Measurements from ENCODE around the gene ANO4.

Gene ANO4

DNA sequence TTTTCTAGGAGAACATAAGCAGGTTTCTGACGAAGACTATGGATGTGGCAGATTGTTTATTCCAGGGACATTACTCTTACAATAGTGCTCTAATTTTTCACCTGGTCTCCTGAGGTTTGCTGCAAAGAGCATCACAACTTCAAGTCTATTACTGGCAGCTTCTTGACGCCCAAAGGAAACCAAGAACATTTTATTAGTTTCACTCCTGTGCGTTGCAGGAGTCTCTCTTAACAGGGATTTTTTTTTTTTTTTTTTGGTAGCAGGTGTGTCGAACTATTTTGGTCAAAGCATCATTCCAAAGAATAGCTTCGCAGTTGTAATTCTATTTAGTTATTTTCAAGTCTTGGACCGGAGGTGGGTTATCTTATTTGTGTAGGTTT, 1.2 kb downstream of the ANO4 start:
- Histone ChIP-seq H3K27ac (ENCODE audit: poor library complexity, severe bottlenecking) (no peak overlapping the region), H3K4me1 (ENCODE audit: insufficient read depth, poor library complexity, severe bottlenecking) (no peaks in the 10 kb centered on the region), H3K27me3 (ENCODE audit: insufficient read depth, poor library complexity, severe bottlenecking) (no peaks in the 10 kb centered on the region), H3K4me3 (ENCODE audit: severe bottlenecking) (no peak overlapping the region), H3K9me3 (ENCODE audit: severe bottlenecking) (no peaks in the 10 kb centered on the region), H3K36me3 (ENCODE audit: low read depth) (no peaks in the 10 kb centered on the region)
- DNase-seq (ENCODE audit: low spot score) (no peak), ATAC-seq (ENCODE audit: low read depth) (no peak)
- TF ChIP-seq, protein P1, sequence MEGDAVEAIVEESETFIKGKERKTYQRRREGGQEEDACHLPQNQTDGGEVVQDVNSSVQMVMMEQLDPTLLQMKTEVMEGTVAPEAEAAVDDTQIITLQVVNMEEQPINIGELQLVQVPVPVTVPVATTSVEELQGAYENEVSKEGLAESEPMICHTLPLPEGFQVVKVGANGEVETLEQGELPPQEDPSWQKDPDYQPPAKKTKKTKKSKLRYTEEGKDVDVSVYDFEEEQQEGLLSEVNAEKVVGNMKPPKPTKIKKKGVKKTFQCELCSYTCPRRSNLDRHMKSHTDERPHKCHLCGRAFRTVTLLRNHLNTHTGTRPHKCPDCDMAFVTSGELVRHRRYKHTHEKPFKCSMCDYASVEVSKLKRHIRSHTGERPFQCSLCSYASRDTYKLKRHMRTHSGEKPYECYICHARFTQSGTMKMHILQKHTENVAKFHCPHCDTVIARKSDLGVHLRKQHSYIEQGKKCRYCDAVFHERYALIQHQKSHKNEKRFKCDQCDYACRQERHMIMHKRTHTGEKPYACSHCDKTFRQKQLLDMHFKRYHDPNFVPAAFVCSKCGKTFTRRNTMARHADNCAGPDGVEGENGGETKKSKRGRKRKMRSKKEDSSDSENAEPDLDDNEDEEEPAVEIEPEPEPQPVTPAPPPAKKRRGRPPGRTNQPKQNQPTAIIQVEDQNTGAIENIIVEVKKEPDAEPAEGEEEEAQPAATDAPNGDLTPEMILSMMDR (IDR thresholded peaks at IDR 0.05; ENCODE audit: poor library complexity, severe bottlenecking), result no peak

DNA sequence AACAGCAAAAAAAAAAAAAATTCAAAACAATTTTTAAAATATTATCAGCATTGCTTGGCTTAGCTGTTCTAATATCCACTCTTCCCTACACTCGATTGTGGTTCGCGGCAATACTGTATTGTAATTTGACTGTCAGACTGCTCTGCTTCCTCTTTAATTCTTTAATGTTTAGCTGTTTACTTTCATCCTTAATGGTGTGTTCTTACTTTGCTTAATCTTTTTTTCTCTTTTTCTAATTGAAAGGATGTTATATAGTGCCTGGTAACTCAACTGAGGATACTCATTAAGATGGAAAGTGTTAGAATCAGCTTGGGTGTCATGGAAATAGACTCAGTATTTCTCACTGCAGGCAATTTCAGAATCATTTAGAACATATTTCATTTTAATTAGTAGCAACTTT, 2.0 kb downstream of the ANO4 start:
- no peaks in the 10 kb centered on the region for H3K4me1 ChIP-seq (ENCODE audit: insufficient read depth, poor library complexity, severe bottlenecking)
- no peak for DNase-seq (ENCODE audit: low spot score)
- H3K27ac ChIP-seq (ENCODE audit: poor library complexity, severe bottlenecking), result no peak overlapping the region
- H3K36me3 ChIP-seq (ENCODE audit: low read depth), result no peaks in the 10 kb centered on the region
- TF ChIP-seq, protein P1 (IDR thresholded peaks at IDR 0.05; ENCODE audit: poor library complexity, severe bottlenecking), result no peak
- no peak overlapping the region for H3K4me3 ChIP-seq (ENCODE audit: severe bottlenecking)
- ATAC-seq (ENCODE audit: low read depth), result no peak
- no peaks in the 10 kb centered on the region for H3K9me3 ChIP-seq (ENCODE audit: severe bottlenecking)
- H3K27me3 ChIP-seq (ENCODE audit: insufficient read depth, poor library complexity, severe bottlenecking), result no peaks in the 10 kb centered on the region

DNA sequence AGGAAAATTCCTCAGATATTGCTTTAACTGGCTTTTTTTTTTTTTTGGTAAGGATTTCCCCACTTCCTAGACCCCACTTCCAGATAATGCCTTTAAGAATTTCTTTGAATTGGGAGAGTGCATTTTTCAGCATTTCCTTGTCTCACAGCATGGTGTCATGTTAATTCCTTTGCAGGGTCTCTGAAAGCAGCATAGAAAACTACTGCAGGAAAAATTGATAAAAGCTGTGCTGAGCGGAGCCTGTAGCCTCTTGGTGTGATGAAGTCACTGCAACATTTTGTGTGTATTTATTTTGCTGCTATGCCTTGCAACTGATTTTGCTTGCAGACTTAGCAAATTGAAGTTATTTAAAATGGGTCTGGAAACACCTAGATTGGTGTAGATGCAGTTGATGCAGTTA, 2.7 kb downstream of the ANO4 start:
- ATAC-seq (ENCODE audit: low read depth) (no peak), DNase-seq (ENCODE audit: low spot score) (no peak)
- no peaks in the 10 kb centered on the region for H3K9me3 ChIP-seq (ENCODE audit: severe bottlenecking)
- no peak overlapping the region for H3K27ac ChIP-seq (ENCODE audit: poor library complexity, severe bottlenecking)
- TF ChIP-seq, protein P1 (IDR thresholded peaks at IDR 0.05; ENCODE audit: poor library complexity, severe bottlenecking), result no peak
- H3K36me3 ChIP-seq (ENCODE audit: low read depth), result no peaks in the 10 kb centered on the region
- H3K4me3 ChIP-seq (ENCODE audit: severe bottlenecking), result no peak overlapping the region
- H3K4me1 ChIP-seq (ENCODE audit: insufficient read depth, poor library complexity, severe bottlenecking), result no peaks in the 10 kb centered on the region
- no peaks in the 10 kb centered on the region for H3K27me3 ChIP-seq (ENCODE audit: insufficient read depth, poor library complexity, severe bottlenecking)

DNA sequence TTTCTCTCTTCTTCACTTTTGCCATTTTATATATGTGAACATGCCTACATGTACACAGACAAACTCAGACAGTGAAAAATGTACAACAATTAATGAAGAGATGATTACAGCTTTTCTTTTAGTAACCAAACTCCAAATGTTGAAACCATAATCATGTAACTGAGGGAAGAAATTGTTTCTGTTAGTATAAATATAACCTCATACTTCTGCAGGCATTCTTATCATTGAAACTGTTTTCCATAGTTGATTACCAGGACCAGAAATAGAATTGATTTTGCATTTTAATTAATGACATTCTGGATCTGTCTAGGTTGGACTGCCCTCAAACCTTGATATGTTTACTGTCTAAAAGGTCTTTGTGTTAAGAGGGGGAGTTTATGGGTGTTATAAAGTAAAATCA, 3.2 kb downstream of the ANO4 start:
- DNase-seq (ENCODE audit: low spot score) (no peak), ATAC-seq (ENCODE audit: low read depth) (no peak)
- Histone ChIP-seq H3K27ac (ENCODE audit: poor library complexity, severe bottlenecking) (no peak overlapping the region), H3K36me3 (ENCODE audit: low read depth) (no peaks in the 10 kb centered on the region), H3K9me3 (ENCODE audit: severe bottlenecking) (no peaks in the 10 kb centered on the region), H3K4me1 (ENCODE audit: insufficient read depth, poor library complexity, severe bottlenecking) (no peaks in the 10 kb centered on the region), H3K4me3 (ENCODE audit: severe bottlenecking) (no peak overlapping the region), H3K27me3 (ENCODE audit: insufficient read depth, poor library complexity, severe bottlenecking) (no peaks in the 10 kb centered on the region)
- TF ChIP-seq, protein P1 (IDR thresholded peaks at IDR 0.05; ENCODE audit: poor library complexity, severe bottlenecking), result no peak

DNA sequence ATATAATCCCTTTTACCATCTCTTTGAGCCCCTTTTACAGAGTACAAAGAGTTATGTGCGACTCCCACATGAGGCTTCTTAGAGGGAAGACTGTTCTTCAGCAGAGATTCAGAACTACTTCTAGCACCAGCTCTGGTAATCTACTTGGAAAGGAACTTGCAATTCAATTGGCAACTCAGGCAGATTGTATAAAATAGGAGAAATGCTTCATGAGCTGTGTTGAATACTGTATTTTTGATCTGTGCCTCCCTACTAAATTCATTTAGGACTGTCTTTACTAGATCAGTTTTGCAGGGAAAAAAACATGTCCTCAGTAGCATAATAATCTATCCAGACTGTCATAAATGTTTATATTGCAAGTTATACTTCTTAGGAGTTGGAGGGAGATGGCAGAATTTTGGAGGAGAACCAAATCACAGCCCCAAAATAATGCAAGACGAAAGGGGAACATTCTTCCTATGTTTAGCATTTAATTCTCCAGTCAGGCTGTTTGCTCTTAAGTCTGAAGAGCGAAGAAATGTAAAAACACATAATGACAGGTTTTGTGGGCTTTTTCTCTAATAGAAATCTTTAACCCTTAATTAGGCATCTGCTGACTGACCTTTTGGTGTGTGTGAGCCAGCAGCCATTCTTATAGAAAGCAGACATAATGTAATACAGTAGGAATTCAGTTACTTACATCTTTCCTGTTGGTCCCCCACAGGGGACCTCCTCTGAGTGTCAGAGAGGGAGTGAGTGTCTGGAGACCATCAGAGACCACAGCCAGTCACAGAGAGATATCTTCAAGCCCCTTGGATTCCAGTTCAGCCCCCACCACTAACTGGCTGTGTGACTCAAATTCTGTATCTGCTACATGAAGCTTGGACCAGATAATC, 3.9 kb downstream of the ANO4 start:
- H3K9me3 ChIP-seq (ENCODE audit: severe bottlenecking), result no peaks in the 10 kb centered on the region
- H3K4me3 ChIP-seq (ENCODE audit: severe bottlenecking), result no peak overlapping the region
- no peaks in the 10 kb centered on the region for H3K4me1 ChIP-seq (ENCODE audit: insufficient read depth, poor library complexity, severe bottlenecking)
- H3K27me3 ChIP-seq (ENCODE audit: insufficient read depth, poor library complexity, severe bottlenecking), result no peaks in the 10 kb centered on the region
- TF ChIP-seq, protein P1 (IDR thresholded peaks at IDR 0.05; ENCODE audit: poor library complexity, severe bottlenecking), result no peak
- H3K27ac ChIP-seq (ENCODE audit: poor library complexity, severe bottlenecking), result peak overlapping the region; percentile 14
- DNase-seq (ENCODE audit: low spot score) (no peak), ATAC-seq (ENCODE audit: low read depth) (no peak)
- no peaks in the 10 kb centered on the region for H3K36me3 ChIP-seq (ENCODE audit: low read depth)

Data from RWPE2 (cell line).